Dedifferentiated amniotic fluid mesenchymal stem cell (primary cell): ENCODE results near the gene BRD2.

Source experiments
- DNase-seq: peaks from one replicate; pipeline ENCODE4 v3.0.0-alpha.2; 2016; ENCODE audit errors: extremely low spot score

BRD2 gene

DNA sequence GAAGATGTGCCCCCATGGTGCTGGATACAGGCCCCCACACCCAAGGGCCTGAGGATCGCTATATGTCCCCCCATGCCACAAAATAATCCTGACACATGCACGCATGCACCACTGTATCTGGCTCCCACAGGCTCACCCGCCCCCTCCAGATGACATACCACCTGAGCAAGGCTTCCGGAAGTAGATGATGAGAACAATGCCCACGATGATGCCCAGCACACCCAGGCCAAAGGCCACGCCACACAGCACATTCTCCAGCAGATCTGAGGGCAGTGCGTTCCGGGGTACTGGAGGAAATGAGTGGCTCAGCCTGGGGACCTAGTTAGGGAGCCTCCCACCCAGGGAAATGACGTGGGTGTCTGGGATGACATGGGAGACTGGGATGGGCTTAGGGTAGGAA is 19.3 kb upstream of the BRD2 start:
- no peak for DNase-seq

DNA sequence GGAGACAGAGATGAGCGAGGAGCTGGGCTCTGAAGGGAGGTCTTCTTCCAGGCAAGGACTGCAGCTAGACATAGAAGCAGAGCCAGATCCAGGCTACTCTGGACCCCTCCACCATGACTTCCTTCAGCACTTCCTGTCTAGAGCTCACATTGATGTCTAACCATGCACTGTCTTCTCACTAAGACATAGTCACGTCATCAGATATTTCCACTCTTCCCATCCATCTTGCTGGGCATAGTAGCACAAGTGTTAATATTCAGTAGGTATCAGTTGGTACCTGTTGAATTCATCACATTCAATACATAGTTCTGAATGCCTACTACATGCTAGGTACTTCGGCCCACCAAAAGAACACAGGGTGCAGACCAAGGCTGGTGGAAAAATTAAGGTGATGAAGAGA is 18.4 kb upstream of the BRD2 start:
- DNase-seq, result no peak

DNA sequence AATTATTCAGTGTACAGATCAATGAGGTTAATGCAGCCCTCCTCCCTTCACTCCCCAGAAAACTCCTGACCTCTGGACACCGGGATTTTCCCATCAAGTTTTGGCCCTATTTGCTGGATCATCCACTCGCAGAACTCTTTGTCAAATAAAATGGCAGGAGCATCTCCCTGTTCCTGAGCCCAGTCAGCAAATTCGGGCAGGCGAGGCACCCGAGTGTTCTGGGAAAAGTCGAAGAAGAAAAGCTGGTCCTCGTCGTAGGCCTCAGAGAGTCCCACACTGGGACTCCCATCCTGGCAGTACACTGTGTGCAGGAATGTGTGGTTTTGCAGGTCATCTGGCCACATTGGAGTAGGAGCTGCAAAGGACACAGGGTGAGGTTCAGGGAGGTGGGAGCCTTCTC is 17.9 kb upstream of the BRD2 start:
- DNase-seq, result no peak

DNA sequence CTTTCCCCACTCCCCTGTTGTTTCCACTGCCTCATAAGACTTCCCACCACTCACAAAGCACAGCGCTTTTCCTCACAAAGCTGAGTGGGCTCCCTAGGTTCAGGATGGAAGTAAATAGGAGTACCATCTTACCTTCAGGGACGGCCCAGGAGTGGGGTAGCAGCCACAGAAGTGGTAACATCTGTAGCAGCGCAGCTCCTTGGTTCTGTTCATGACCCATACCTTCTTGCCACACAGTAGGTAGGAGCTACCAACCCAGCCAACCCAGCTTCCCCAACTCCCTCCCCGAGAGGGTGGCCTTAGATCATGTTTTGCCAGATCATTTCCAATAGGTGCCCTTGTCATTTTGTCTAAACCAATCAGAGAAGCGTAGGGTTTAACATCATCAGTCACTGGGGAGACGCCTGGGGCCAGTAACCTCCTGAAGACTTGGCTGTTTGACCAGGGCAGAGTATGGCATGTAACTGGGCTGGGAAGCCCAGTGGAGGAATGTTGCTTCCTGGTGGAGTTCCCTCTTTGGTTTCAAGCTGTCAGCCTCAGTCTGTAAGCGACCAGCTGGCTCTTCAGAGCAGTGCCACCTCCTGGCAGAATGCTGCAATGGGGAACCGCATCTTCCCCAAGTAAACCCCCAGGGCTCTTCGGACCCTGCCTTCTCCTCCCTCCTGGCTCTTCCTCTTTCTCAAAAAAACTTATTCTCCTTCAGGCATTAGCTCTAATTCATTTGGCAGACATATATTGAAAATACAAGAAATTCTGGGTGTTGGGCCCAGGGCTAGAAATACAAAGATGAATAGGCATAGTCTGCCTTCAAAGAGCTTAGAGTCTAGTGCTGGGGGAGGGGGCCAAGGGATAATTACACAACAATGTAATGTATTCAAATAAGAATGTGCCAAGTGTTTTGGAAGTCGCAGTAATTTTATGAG is 15.3 kb upstream of the BRD2 start, which contains the start of gene HLA-DMA:
HLA-DMA (minus strand) TSS at position 281 of the 923 bp plus-strand sequence; CDS start at position 220, 61 bp downstream.
- peak; percentile 97 for DNase-seq

DNA sequence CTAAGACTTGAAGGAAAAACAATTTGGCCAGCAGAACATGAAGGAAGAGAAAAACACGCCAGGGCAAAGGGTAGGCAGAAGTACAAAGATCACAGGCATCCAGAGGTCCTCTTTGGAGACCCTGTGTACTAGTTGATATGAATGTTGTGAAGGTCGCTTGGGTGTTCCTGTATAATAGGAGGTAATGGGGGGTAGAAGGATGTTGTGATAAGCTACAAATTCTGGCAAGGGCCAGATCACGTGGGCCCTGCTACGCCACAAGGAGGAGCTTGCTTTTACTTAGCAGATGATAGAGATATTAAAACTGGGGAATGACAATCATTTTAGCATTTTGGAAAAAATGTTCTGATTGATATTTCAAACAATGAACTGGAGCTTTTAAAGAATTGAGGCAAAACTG is 14.6 kb upstream of the BRD2 start:
- DNase-seq, result no peak

DNA sequence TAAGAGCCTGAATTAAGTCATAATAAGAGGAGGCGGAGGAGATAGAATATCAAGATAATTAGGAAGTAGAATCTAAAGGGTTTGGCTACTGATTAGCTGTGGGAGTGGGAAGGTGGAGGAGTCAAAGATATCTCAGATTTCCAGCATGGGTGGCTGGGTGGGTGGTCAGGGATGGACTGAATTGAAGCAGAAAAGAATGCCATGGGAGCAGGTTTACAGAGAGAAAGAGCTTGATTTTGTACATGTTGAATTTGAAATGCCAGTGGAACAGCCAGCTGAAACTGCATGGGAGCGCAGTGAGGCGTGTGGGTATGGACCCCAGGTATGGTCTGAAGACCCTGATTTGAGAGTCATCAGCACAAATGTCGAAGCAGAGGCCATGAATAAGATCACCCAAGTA is 14.1 kb upstream of the BRD2 start:
- no peak for DNase-seq

DNA sequence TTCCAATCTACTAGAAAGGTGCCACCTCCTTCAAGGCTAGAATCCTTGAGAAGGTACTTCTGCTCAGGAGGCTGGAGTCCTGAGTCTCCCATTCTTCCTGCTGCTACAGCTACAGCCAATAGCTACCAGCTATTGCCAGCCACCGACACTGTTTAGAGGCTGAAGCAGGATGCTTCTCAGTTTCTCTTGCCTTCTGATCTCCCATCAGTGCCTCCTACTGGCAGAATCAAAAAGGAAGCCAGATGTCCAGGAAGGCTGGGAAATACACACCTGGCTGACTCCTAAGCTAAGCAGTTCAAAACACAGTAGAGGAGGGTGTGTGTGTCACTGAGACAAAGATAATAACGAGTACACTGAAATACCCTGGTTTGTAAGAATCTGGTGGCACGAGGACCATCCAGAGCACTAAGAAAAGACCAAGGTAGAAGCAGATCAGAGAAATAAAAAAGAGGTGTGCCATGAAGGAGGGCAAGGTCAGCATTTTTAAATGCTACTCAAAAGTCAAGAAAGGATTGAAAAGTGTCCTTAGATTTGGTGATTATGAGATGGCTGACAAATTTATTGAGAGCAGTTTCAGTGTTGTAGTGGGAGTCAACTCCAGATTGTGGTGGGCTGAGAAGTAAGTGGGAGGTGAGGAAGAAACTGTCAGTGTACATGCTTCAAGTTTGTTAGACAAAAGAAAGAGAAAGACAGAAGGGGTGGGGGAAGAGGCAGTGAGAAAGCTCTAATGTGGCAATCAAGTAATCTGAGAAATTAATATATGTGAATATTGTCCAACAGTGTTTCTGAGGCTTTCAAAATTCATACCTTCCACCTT is 13.2 kb upstream of the BRD2 start:
- no peak for DNase-seq

DNA sequence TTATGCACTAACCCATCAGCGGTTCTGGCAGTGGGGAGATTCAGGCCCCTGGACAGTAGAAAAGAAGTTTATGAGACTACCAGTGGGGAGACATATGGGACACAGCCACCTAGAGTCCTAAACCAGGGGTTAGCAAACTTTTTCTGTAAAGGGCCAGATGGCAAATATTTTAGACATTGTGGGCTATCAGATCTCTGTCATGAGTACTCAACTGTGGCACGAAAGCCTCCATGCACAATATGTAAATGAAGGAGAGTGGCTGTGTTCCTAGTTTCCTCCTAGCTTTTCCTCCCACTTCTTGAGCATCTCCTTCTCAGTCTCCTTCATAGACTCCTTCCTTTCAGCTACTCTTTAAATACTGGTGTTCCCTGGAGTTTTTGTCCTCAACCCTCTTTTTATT is 12.2 kb upstream of the BRD2 start:
- DNase-seq, result no peak

DNA sequence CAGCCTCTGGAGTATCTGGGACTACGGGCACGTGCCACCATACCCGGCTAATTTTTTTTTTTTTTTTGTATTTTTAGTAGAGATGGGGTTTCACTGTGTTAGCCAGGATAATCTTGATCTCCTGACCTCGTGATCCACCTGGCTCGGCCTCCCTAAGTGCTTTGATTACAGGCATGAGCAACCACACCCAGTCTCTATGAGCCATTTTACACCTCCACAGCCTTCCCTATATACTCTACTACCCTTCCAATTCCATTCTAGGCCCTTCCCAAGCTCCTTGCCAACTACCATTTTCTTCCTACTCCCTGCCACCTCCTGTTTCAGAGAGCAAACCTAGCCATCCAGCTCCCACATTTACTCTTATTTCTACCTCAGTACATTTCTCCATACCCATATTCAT is 7.8 kb upstream of the BRD2 start:
- DNase-seq, result no peak

DNA sequence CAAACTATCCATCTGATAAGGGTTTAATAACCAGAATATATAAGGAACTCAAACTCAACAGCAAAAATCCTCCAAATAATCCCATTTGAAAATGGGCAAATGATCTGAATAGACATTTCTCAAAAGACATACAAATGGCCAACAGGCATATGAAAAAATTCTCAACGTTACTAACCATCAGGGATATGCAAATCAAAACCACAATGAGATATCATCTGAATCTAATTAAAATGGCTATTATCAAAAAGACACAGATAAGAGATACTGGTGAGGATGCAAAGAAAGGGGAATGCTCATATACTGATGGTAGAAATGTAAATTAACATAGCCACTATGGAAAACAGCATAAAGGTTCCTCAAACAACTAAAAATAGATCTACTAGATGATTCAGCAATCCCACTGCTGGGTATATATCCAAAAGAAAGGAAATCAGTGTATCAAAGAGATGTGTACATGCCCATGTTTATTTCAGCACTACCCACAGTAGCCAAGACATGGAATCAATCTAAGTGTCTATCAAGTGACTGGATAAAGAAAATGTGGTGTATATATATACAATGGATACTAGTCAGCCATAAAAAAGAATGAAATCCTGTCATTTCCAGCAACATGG is 6.1 kb upstream of the BRD2 start:
- DNase-seq, result no peak

DNA sequence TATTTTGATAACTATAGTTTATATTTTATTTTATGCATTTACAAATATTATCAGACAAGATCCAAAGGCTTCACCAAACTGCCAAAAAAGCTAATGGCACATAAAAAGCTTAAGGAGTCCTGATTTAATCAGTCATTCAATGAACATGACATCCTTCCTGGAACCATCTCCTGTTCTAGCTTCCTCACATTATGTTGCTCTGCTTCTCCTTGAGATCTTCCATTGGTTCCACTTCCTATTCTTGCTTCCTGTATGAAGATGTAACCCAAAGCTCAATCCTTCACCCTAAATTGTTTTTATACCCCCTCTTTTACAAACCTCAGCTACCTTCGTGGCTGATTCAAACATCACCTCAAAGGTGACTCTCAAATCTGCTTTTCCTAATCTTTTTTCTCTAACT is 4.5 kb upstream of the BRD2 start:
- no peak for DNase-seq

DNA sequence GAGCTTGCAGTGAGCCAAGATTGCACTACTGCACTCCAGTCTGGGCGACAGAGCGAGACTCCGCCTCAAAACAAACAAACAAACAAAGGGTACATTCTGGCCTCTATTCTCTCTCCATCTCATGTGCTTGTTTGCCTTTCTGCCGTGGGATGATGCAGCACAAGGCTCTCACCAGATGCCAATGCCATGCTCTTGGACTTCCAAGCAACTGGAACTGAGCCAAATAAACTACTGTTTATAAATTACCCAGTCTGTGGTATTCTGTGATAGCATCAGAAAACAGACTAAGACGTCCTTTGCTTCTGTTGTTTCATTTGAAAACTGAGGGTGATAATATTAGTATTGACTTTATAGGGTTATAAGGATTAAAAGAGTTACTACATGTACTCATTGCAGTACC is 3.6 kb upstream of the BRD2 start:
- DNase-seq, result no peak

DNA sequence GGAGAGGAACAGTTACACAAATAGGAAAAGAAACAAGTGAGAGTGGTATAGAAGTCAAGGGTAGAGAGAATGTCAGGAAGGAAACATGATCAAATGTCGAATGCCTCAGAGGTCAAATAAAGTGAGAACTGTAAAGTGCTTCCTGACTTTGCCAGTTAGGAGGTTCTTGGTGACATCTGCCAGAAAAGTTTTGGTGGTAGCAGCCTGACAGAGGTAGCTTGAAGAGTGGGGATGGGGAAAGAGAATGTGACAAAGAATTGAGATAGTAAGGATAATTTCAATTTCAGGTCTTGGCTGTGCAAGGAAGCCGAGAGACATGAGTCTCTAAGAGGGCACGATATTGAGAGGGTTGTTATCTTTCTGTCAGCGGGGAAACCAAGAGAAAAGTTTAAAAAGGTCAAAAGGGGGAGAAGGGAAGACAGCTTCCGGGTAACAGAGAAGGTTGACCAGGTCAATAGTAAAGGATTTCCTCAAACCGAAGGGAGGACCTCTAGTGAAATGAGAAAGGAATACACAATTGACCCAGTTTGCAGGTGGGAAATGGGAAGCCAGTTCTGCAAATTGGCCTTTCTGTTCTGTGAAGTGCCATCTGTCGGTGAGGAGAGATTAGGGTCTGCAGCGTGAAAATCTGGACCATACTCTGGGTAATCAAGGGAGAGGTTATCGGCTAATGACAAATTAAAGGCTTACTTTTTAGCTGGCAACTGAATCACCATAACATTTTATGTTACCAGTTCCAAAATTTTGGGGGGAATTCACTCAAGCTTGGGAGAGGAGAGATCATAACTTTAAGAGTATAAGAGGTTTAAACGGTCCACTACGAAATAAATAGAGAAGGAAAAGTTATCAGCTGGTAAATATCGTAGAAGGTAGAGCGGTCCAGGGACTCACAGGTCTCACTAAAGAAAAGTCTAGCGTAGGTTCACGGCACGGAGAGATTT is 973 bp upstream of the BRD2 start:
- no peak for DNase-seq

DNA sequence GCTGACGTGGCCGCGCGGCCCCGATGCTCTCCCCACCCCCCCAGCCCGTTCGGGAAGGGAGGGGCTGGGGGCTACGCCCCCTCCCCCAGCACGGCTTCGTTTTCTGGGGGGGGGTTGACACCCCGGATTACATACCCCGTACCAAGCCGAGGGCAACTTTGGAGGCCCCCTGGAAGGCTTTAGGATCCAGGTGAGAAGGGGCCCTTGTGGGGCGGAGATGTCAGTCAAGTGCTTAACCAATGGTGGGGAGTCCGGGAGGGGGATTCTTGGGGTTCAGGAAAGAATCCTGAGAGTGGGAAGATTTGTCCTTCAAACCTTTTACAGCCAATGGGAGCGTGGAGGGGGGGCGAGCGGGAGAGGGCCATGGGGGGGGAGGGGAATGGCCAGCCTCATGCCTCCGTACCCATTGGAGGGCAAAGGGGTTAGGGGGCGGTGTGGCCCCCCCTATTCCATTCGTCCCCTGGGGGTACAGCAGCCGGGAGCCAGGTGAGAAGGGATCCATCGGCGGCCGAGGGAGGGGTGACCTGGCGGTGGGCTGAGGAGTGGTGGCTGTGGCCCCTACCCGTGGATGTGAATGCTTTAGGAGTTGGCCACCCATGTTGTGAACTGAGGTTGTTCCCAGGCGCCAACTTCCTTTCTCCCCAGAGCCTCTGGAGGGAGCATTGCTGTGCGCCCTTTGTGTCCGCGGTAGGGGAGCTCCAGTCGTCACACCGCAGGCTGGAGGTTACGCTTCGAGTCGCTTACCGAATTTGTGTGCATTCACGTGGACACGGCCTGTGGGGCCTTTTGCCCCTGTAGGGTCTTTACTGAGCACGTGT is 682 bp downstream of the BRD2 start:
- peak; percentile 51 for DNase-seq

DNA sequence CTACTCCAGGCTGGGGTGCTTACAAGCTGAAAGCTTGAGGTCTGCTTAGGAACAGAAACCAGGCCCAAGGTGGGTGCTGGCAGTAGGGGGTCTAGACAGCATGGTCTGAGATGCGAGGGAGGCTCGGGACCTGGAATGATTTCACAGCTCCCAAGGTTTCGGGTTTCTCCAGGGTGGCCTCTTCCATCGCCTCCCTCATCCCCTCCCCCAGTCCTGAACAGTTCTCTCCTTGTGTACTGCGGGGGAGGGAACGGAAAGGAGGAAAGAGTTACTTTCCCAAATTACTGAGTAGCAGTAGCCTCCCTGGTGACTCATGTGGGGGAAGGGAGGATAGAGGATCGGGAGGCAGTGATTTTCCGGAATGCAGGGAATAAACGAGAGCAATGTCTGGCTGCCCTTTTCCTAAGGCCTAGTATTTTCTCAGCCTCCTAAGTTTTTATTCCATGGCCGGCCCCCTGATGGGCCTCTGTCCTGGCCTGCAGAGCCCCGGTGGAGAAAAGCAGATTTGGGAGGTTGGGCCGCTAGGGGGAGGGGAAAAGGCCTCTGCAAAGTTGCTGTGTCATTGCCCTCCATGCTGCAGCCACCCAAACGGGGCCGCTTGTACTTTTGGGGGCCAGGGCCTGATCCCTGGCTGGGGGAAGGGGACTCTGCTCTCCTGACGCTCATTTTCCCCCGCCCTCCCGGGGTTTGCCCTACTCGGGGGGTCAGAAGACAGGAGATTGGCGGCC is 1.5 kb downstream of the BRD2 start:
- DNase-seq, result peak; percentile 85

DNA sequence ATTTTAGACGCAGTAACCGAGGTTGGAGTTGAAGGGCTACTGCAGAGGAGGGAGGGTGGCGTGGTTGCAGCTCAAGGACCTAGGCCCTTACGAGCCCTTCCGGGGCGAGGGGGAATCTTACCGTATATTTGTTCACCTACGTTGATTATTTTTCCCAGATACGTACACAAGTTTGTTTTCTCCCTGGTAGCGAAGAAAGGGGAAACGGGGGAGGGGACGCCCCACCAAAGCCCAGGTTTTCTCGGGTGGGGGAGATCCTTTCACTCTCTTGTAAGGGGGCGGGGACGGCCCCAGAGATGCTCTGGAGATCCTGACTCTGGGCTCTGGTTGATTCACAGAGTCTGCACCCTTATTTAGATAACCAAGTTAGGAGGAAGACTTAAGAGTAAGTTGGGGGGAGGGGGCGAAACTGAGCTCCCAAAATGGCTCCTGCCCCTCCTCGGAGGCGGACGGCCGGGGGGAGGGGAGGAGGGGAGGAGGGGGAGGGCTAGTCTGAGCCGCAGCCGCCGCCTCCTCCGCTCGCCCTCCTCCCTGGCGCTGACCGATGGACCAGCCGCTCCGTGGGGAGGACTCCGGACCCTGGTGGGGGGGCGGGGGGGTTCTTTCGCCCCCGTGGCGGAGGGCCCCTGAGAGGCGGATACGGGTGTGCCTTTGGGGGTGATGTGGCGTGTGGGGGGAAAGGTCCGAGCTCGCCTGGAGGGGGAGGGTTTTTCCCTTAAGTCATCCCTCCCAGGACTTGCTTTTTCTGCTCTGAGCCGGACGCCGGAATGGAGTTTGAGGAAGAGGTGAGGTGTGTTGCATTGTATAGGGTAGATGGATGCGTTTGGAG is 2.2 kb downstream of the BRD2 start:
- DNase-seq, result peak; percentile 72

DNA sequence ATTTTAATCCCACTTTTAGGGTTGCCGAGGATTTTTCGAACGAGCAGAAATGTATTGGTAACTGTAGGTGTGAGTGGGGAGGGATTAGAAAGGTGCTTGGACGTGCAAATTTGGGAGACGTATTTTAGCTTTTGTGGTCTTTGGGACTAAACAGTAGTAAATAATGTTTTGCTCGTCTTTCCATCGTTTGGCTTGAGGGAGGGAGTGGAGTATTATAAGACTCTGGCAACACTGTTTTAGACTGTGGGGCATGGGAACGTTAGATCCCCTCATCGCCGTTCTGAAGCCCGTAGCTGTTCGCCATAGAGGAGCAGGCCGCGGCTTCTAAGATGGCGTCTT is 2.8 kb downstream of the BRD2 start:
- no peak for DNase-seq

DNA sequence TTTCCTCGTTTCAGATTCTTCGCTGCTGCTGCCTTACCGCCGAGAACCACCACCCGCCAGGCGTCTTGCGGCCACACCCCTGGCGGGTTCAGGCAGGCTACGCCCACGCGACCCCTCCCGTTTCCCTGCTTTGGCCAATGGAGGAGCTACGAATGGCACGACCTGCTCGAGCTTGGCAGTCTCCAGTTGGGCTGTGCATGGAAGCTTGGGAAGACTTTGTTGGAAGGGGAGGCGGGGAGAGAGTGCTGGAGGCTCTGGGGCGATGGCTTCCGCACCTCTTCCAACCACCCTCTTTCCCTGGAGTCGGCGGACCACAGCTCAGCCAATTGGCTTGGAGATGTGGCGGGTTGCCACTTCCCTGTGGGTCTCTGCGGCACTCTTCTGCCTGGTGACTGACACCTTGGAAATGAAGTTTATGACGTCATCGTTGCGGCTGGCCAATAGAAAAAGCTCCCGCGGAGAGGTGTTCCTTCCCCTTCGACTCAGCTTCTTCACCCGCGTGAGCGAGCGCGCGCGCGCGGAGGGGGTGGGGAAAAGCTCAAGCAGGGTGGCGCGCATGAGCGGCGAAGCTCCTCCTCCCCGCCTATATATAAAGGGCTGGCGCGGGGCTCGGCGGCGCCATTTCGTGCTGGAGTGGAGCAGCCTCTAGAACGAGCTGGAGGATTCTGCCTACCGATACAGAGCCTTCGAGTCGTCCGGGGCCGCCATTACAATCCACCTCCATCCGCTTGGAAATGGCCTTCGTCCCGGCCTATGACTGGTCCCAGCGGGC is 3.4 kb downstream of the BRD2 start:
- DNase-seq, result peak; percentile 100
